AG04449 (cell line): Measurements from ENCODE around the gene NCR1.
"Not testable (repeated sequence)": the region's sequence is repeated elsewhere in the genome, so short reads cannot be mapped to it uniquely, and the experiment has no call there.

Source experiments
- CTCF ChIA-PET: fragments of 350-600 bp; formaldehyde crosslinking; extraction: SDS; loops from one replicate; lab custom pipeline; 2021; ENCODE audit warnings: antibody characterized with exemption; lab: Yijun Ruan, JAX
- POLR2A ChIA-PET: fragments of 400-600, 350-600 bp; formaldehyde crosslinking; extraction: SDS; loops from one replicate; lab custom pipeline; 2020; ENCODE audit warnings: antibody characterized with exemption, inconsistent platforms; lab: Yijun Ruan, JAX
- DNase-seq: peaks from one replicate; pipeline ENCODE4 v3.0.0-alpha.2; 2010; ENCODE audit warnings: low read depth, low spot score
- H3K4me3 ChIP-seq: 2 replicates; pipeline ENCODE4 v1.5.1; 2011; ENCODE audit warnings: low read depth, mild to moderate bottlenecking, control low read depth, low read length
- TF ChIP-seq, protein P1 (sequence below): IDR thresholded peaks from one replicate; pipeline ENCODE4 v1.5.1; 2011; ENCODE audit warnings: mild to moderate bottlenecking, moderate library complexity, low read length, control low read depth, inconsistent platforms; ENCODE audit not compliant: insufficient read depth; ENCODE audit errors: missing control alignments

Gene NCR1

DNA sequence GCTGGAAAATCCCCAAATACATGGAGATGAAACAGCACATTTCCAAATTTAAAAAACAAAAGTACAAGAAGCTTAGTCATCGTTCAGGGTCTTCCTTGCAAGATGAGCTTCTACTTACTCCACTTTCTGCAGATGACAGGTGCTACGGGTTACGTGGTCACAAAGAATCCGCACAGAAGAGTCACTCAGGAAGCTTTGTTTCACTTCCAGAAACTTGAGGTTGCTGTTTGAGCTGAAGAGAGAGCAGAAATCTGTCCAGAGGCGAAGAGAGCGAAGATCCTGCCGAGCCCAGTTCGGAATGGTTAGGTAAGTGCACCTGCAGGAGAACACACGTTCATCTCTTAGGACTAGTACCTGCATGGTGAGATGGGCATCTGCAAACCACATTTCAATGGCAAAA is 32.0 kb downstream of the NCR1 start:
- no peak for DNase-seq
- POLR2A ChIA-PET, result no interaction called here
- CTCF ChIA-PET, result no interaction called here
- H3K4me3 ChIP-seq, result no peak overlapping the region
- TF ChIP-seq, protein P1, sequence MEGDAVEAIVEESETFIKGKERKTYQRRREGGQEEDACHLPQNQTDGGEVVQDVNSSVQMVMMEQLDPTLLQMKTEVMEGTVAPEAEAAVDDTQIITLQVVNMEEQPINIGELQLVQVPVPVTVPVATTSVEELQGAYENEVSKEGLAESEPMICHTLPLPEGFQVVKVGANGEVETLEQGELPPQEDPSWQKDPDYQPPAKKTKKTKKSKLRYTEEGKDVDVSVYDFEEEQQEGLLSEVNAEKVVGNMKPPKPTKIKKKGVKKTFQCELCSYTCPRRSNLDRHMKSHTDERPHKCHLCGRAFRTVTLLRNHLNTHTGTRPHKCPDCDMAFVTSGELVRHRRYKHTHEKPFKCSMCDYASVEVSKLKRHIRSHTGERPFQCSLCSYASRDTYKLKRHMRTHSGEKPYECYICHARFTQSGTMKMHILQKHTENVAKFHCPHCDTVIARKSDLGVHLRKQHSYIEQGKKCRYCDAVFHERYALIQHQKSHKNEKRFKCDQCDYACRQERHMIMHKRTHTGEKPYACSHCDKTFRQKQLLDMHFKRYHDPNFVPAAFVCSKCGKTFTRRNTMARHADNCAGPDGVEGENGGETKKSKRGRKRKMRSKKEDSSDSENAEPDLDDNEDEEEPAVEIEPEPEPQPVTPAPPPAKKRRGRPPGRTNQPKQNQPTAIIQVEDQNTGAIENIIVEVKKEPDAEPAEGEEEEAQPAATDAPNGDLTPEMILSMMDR, result no peak

DNA sequence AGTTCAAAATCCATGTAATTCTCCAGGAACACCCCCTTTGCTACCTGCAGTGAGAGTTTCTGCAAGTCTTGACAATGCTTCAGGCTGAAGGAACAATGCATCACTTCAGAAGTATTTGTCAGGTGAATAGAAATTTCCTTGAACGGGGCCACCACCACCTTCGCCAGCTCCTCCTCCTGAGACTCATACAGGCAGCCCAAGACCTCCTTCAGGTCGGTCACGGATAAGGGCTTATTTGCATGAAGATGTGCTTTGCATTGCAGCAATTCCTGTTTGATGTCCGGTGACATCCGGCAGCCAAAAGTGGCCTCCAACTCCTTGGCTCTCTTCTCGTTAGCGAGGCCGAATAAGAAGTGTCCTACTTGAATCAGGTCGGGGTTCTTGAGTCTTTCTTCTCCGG is 33.0 kb downstream of the NCR1 start:
- ChIA-PET CTCF (no interaction called here), POLR2A (no interaction called here)
- no peak overlapping the region for H3K4me3 ChIP-seq
- no peak for DNase-seq
- TF ChIP-seq, protein P1, result no peak

DNA sequence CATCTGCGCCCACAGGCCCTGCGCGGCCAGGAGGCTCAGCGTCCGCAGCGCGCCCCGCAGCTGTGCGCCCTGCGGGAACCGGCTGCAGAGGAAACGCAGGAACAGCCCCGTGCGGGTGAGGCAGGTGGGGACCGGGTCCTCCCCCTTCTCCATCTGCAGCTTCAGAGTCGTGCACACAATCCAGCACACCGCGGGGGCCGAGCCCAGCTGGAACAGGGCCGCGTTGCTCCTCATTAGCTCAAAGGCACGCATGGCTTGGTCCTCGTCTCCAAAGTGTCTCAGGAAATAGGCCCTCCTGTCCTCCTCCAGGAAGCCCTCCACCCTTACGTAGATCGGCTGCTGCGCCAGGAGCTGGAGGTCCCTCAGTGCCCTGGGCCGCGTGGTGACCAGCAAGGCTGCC is 33.6 kb downstream of the NCR1 start:
- CTCF ChIA-PET, POLR2A ChIA-PET, H3K4me3 ChIP-seq: not testable (repeated sequence)

DNA sequence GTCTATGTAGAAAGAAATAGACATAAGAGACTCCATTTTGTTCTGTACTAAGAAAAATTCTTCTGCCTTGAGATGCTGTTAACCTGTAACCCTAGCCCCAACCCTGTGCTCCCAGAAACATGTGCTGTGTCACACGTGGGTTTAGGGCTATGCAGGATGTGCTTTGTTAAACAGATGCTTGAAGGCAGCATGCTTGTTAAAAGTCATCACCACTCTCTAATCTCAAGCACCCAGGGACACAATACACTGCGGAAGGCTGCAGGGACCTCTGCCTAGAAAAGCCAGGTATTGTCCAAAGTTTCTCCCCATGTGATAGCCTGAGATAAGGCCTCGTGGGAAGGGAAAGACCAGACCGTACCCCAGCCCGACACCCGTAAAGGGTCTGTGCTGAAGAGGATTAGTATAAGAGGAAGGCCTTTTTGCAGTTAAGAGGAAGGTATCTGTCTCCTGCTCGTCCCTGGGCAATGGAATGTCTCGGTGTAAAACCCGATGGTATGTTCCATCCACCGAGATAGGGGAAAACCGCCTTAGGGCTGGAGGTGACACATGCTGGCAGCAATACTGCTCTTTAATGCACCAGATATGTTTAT is 37.9 kb downstream of the NCR1 start:
- DNase-seq, POLR2A ChIA-PET, H3K4me3 ChIP-seq, CTCF ChIA-PET: not testable (repeated sequence)

More for the DNA sequence above, 33.6 kb downstream of the NCR1 start:
- DNase-seq, result not testable (repeated sequence)

DNA sequence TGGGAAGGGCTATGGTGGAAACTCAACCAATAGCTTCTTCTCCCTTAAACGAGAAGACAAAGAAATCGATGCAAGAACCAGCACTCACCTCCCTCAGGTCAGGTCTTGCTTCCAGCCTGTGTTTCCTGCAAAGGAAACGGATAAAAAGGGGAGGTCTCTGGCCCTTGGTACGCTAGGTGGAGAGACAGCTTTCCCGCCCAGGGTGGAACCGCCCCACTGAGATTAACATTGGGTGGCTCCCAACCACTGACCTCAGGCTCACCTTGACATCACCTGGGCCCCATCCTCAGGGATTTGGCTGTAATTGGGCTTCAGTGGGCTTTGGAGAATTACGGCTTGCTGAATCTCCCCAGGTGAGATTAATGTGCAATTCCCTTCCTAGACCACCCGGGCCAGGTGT is 41.4 kb downstream of the NCR1 start, which contains the start of gene NLRP7:
Gene NLRP7 (minus strand): TSS at position 150 of the 400 bp plus-strand sequence.
- CTCF ChIA-PET, result no interaction called here
- POLR2A ChIA-PET, result no interaction called here
- no peak for DNase-seq
- TF ChIP-seq, protein P1, result no peak
- no peak within 1 kb of the TSS for H3K4me3 ChIP-seq

DNA sequence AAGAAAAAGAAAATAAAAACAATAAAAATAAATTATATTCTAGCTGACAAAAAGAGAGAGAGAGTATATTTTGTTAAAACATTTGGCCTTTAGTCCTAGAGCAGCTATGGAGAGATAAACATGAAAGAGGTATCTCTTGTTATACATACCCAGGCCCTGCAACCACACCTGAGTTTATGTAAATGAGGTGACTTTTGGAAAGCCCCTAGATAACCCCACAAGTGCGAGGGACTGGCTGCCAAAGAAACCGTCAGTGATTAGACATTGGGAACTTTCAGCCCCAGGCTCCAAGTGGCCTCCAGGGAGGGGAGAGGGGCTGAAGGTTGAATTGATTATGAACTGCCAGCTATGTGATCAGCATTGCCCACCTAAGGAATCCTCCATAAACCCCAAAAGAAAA is 43.5 kb downstream of the NCR1 start:
- ChIA-PET POLR2A (no interaction called here), CTCF (no interaction called here)
- DNase-seq, result no peak
- TF ChIP-seq, protein P1, result no peak
- no peak overlapping the region for H3K4me3 ChIP-seq

DNA sequence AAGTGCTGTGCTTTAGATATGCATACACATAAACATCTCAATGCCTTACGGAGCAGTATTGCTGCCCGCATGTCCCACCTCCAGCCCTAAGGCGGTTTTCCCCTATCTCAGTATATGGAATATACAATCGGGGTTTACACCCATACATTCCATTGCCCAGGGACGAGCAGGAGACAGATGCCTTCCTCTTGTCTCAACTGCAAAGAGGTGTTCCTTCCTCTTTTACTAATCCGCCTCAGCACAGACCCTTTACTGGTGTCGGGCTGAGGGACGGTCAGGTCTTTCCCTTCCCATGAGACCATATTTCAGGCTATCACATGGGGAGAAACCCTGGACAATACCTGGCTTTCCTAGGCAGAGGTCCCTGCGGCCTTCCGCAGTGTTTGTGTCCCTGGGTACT is 44.6 kb downstream of the NCR1 start:
- H3K4me3 ChIP-seq, POLR2A ChIA-PET, DNase-seq, CTCF ChIA-PET: not testable (repeated sequence)

DNA sequence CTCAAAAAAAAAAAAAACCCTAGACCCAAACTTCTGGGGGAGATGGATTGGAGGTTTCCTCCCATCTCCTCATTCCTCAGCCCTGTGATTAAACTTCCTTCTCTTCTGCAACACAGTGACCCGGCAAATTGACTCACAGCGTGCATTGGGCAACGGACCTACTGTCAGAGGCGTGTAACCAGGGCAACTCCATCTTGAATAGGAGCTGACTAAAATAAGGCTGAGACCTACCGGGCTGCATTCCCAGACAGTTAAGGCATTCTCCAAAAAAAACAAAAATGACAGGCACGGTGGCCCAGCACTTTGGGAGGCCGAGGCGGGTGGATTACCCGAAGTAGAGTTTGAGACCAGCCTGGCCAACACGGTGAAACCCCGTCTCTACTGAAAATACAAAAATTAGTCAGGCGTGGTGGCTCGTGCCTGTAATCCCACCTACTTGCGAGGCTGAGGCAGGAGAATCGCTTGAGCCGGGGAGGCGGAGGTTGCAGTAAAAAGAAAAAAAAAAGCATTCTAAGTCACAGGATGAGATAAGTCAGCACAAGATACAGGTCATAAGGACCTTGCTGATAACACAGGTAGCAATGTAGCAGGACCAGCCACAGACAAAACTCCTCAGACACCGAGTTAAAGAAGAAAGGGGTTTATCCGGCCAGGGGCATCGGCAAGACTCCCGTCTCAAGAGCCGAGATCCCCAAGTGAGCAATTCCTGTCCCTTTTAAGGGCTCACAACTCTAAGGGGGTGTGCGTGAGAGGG is 46.8 kb downstream of the NCR1 start:
- H3K4me3 ChIP-seq, result no peak overlapping the region
- POLR2A ChIA-PET, result no interaction called here
- DNase-seq, result no peak
- TF ChIP-seq, protein P1, result no peak
- CTCF ChIA-PET, result no interaction called here

DNA sequence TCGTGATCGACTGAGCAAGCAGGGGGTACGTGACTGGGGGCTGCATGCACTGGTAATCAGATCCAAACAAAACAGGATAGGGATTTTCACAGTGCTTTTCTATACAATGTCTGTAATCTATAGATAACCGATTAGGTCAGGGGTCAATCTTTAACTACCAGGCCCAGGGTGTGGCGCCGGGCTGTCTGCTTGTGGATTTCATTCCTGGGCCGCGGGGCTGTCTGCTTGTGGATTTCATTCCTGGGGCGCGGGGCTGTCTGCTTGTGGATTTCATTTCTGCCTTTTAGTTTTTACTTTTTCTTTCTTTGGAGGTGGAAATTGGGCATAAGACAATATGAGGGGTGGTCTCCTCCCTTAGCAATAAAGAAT is 47.4 kb downstream of the NCR1 start:
- H3K4me3 ChIP-seq, CTCF ChIA-PET, POLR2A ChIA-PET, DNase-seq: not testable (repeated sequence)
